Measurements from ENCODE around the gene PHPT1.
"Not testable (repeated sequence)": the region's sequence is repeated elsewhere in the genome, so short reads cannot be mapped to it uniquely, and the experiment has no call there.

The PHPT1 gene

DNA sequence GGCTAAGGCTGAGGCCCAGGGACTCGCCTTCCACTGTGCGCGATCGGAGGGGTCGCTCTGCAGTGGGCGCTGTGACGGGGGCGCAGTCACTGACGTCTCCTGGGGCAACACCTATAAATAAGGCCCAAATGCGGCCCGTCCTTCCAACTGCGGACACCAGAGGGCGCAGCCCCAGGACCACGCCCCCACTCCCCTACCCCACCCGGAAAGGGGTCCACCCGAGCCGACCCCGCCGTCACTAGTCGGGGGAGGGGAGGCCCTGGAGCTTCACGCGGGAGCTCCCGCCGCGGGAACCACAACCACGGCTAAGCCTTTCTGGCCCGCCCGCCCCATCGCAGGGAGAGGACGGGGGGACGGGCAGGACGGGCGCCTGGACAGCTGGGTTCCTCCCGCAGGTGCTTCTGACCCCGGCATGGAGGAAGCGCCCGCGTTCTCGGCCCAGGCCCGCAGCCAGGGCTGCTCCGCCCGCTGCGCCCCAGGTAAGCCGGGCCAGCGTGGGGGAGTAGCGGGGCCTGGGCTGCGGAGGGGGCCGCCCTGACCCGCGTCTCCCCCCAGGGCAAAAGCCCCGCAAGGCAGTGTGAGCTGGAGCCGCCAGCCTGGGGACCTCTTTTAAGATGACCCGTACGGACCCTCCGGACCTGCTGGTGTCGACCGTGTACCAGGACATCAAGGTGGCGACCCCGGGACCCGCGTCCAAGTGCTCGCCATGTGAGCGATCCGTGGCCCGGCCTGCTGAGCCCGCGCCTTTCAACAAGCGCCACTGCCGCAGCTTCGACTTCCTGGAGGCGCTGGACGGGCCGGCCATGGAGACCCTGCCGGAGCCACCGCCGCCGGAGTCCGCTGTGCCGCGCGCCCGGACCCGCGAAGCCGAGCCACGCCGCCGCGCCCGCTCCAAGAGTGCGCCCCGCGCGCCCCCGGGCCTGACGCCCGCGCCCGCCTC, 5.1 kb upstream of the PHPT1 start:
- no CpG with 5 or more reads among the region's 99 CpGs for WGBS, 2 donors (ENCODE audit: extremely low coverage in 2 of 2, insufficient read length in 2 of 2, insufficient replicate concordance in 1 of 2)
- H3K9ac ChIP-seq (ENCODE audit: low read depth, low read length, poor library complexity), result not testable (repeated sequence)

DNA sequence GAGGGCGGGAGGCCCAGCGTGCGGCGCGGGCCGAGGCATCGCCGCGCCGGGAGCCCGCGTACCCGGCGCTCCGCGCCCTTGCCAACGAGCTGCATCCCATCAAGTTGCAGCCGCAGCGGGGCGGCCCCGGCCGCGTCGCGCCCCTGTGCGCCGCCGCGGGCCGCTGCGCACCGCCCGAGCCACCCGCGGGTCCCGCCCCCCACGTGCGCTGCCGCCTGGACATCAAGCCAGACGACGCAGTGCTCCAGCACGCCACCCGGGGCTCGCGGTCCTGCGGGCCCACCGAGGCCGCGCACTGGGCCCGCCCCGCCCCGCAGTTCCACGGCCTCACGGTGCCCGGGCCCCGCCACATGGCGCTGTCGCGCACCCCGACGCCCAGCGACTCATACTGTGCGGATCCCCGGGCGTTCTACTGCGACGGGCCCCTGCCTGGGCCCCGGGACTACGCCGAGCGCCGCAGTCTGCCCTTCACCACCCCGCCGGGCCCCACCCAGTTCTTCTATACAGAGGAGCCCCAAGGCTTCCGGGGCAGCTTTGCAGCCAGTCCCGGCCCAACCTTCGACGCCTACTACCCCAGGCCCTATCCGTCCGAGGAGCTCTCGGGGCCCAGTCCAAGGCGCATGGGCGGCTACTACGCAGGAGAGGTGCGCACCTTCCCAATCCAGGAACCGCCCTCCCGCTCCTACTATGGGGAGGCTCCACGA, 4.3 kb upstream of the PHPT1 start:
- peaks cover 27 to 35% of the 10 kb centered on the region in 2 donors for H3K4me1 ChIP-seq (ENCODE audit: control insufficient read depth in 2 of 2, insufficient read depth in 1 of 2, low read depth in 1 of 2, low read length in 2 of 2)
- WGBS, 2 donors (ENCODE audit: extremely low coverage in 2 of 2, insufficient read length in 2 of 2, insufficient replicate concordance in 1 of 2), result no CpG with 5 or more reads among the region's 88 CpGs
- no peak overlapping the region for H2AK5ac ChIP-seq (ENCODE audit: low read depth, low read length)
- no peak overlapping the region for H3K4ac ChIP-seq (ENCODE audit: low read length)
- peak overlapping the region; percentile 82 for H3K14ac ChIP-seq (ENCODE audit: low read length)
- no peak overlapping the region for H2BK15ac ChIP-seq (ENCODE audit: low read length)
- no peak overlapping the region for H3K9ac ChIP-seq (ENCODE audit: low read depth, low read length, poor library complexity)
- peaks cover 0 to 6% of the 10 kb centered on the region in 2 donors for H3K9me3 ChIP-seq (replicated peaks in 1 of 2; ENCODE audit: control insufficient read depth in 2 of 2, insufficient read depth in 1 of 2, low read depth in 1 of 2, low read length in 2 of 2)
- H4K91ac ChIP-seq (ENCODE audit: low read depth, low read length, poor library complexity), result no peak overlapping the region
- H2AFZ ChIP-seq (ENCODE audit: low read length), result no peak overlapping the region
- no peak overlapping the region for H2BK120ac ChIP-seq (ENCODE audit: low read depth, low read length)
- no peak overlapping the region for H4K8ac ChIP-seq (ENCODE audit: low read depth, low read length)
- no peak overlapping the region for H3K27ac ChIP-seq (replicated peaks; ENCODE audit: low read length)
- no peak overlapping the region for H3K4me3 ChIP-seq (ENCODE audit: low read length in 2 of 2)
- no peak for DNase-seq (ENCODE audit: low spot score)
- H2BK12ac ChIP-seq (ENCODE audit: low read length), result no peak overlapping the region
- H3K18ac ChIP-seq (ENCODE audit: low read length), result peak overlapping the region; percentile 64
- peaks cover 25% of the 10 kb centered on the region for H3K79me1 ChIP-seq (ENCODE audit: low read depth, low read length)
- H2BK5ac ChIP-seq (ENCODE audit: low read length), result no peak overlapping the region
- H3K36me3 ChIP-seq (replicated peaks in 1 of 2; ENCODE audit: control insufficient read depth in 2 of 2, insufficient read depth in 2 of 2, low read length in 2 of 2), result peaks cover 0 to 12% of the 10 kb centered on the region in 2 donors
- no peak overlapping the region for H3K4me2 ChIP-seq (ENCODE audit: insufficient read depth, low read length, poor library complexity, severe bottlenecking)
- peaks cover 0 to 15% (median 11%) of the 10 kb centered on the region in 3 experiments for H3K27me3 ChIP-seq (ENCODE audit: control insufficient read depth in 3 of 3, insufficient read depth in 3 of 3, low read depth in 1 of 3, low read length in 3 of 3)
- H3K23ac ChIP-seq (ENCODE audit: low read depth, low read length, poor library complexity), result peak overlapping the region; percentile 89

More for the DNA sequence above, 5.1 kb upstream of the PHPT1 start:
- not testable (repeated sequence) for H2AFZ ChIP-seq (ENCODE audit: low read length); H2BK12ac ChIP-seq (ENCODE audit: low read length); H2AK5ac ChIP-seq (ENCODE audit: low read depth, low read length); H3K14ac ChIP-seq (ENCODE audit: low read length); H3K9me3 ChIP-seq (replicated peaks in 1 of 2; ENCODE audit: control insufficient read depth in 2 of 2, insufficient read depth in 1 of 2, low read depth in 1 of 2, low read length in 2 of 2); H2BK120ac ChIP-seq (ENCODE audit: low read depth, low read length); H3K23ac ChIP-seq (ENCODE audit: low read depth, low read length, poor library complexity); H2BK15ac ChIP-seq (ENCODE audit: low read length); H4K91ac ChIP-seq (ENCODE audit: low read depth, low read length, poor library complexity); H3K27ac ChIP-seq (replicated peaks; ENCODE audit: low read length); H3K4me3 ChIP-seq (ENCODE audit: low read length in 2 of 2); H3K4ac ChIP-seq (ENCODE audit: low read length); H4K8ac ChIP-seq (ENCODE audit: low read depth, low read length); H2BK5ac ChIP-seq (ENCODE audit: low read length); H3K4me2 ChIP-seq (ENCODE audit: insufficient read depth, low read length, poor library complexity, severe bottlenecking)
- Histone ChIP-seq H3K4me1 (ENCODE audit: control insufficient read depth in 2 of 2, insufficient read depth in 1 of 2, low read depth in 1 of 2, low read length in 2 of 2) (peaks cover 26 to 38% of the 10 kb centered on the region in 2 donors), H3K27me3 (ENCODE audit: control insufficient read depth in 3 of 3, insufficient read depth in 3 of 3, low read depth in 1 of 3, low read length in 3 of 3) (peaks cover 0 to 15% (median 11%) of the 10 kb centered on the region in 3 experiments), H3K36me3 (replicated peaks in 1 of 2; ENCODE audit: control insufficient read depth in 2 of 2, insufficient read depth in 2 of 2, low read length in 2 of 2) (peaks cover 4 to 20% of the 10 kb centered on the region in 2 donors), H3K18ac (ENCODE audit: low read length) (peak overlapping the region; percentile 27), H3K79me1 (ENCODE audit: low read depth, low read length) (peaks cover 25% of the 10 kb centered on the region)
- peak; percentile 37 for DNase-seq (ENCODE audit: low spot score)

DNA sequence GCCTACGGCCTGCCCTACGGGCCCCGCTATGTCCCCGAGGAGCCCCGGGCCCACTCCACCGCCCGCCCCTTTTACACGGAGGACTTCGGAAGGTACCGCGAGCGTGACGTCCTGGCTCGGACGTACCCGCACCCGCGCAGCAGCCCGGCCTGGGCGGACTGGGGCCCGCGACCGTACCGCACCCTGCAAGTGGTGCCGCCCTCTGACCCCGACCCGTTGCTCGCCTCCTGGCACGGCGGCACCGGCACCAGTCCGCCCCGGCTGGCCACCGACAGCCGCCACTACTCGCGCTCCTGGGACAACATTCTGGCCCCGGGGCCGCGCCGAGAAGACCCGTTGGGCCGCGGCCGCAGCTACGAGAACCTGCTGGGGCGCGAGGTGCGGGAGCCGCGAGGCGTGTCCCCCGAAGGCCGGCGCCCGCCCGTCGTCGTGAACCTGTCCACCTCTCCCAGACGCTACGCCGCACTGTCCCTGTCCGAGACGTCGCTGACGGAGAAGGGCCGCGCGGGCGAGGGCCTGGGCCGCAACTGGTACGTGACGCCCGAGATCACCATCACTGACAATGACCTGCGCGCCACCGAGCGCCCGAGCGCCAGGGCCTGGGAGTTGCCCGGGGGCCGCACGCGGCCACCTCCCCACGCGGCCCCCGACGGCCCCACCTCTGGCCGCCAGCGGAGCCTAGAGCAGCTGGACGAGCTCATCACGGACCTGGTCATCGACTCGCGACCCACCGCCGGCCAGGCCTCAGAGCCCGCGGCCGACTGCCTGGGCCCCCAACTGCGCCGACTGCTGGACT, 3.5 kb upstream of the PHPT1 start:
- Histone ChIP-seq H3K27me3 (ENCODE audit: control insufficient read depth in 3 of 3, insufficient read depth in 3 of 3, low read depth in 1 of 3, low read length in 3 of 3) (peaks cover 0 to 15% (median 11%) of the 10 kb centered on the region in 3 experiments), H2BK120ac (ENCODE audit: low read depth, low read length) (no peak overlapping the region), H3K18ac (ENCODE audit: low read length) (peak overlapping the region; percentile 64), H3K4me1 (ENCODE audit: control insufficient read depth in 2 of 2, insufficient read depth in 1 of 2, low read depth in 1 of 2, low read length in 2 of 2) (peaks cover 26 to 35% of the 10 kb centered on the region in 2 donors), H3K14ac (ENCODE audit: low read length) (peak overlapping the region; percentile 82), H4K8ac (ENCODE audit: low read depth, low read length) (no peak overlapping the region), H2AK5ac (ENCODE audit: low read depth, low read length) (no peak overlapping the region), H3K4me3 (ENCODE audit: low read length in 2 of 2) (no peak overlapping the region), H2BK12ac (ENCODE audit: low read length) (peak overlapping the region; percentile 58), H2BK5ac (ENCODE audit: low read length) (no peak overlapping the region), H3K4ac (ENCODE audit: low read length) (no peak overlapping the region), H3K27ac (replicated peaks; ENCODE audit: low read length) (no peak overlapping the region), H3K4me2 (ENCODE audit: insufficient read depth, low read length, poor library complexity, severe bottlenecking) (no peak overlapping the region), H2AFZ (ENCODE audit: low read length) (no peak overlapping the region), H2BK15ac (ENCODE audit: low read length) (no peak overlapping the region), H3K9me3 (replicated peaks in 1 of 2; ENCODE audit: control insufficient read depth in 2 of 2, insufficient read depth in 1 of 2, low read depth in 1 of 2, low read length in 2 of 2) (peaks cover 0 to 6% of the 10 kb centered on the region in 2 donors), H3K79me1 (ENCODE audit: low read depth, low read length) (peaks cover 29% of the 10 kb centered on the region), H3K9ac (ENCODE audit: low read depth, low read length, poor library complexity) (no peak overlapping the region), H4K91ac (ENCODE audit: low read depth, low read length, poor library complexity) (no peak overlapping the region), H3K23ac (ENCODE audit: low read depth, low read length, poor library complexity) (peak overlapping the region; percentile 89), H3K36me3 (replicated peaks in 1 of 2; ENCODE audit: control insufficient read depth in 2 of 2, insufficient read depth in 2 of 2, low read length in 2 of 2) (peaks cover 6 to 13% of the 10 kb centered on the region in 2 donors)
- no peak for DNase-seq (ENCODE audit: low spot score)
- WGBS, 2 donors (ENCODE audit: extremely low coverage in 2 of 2, insufficient read length in 2 of 2, insufficient replicate concordance in 1 of 2), result no CpG with 5 or more reads among the region's 102 CpGs

All from neuronal stem cell (in vitro differentiated cells).